IMR-90 (cell line): ENCODE measurements around the gene ADSS1. TPM values are rescaled to one million over a fixed set of nuclear protein-coding genes. Genes with fewer than 3 reads are reported as not detected.
A peak's percentile ranks its signal among the peaks of the same experiment; 100 is the strongest.

ENCODE experiments used
- ATAC-seq: fragments of 200-7000 bp; cut with Tn5 transposase; 2 replicates; pipeline ENCODE4 v1.9.1; 2020; ENCODE audit warnings: low read depth, mild to moderate bottlenecking, moderate library complexity
- BruUV-seq: library from RNA; stranded (reverse); fragments of 400-500 nt; replicated peaks from 2 replicates; lab custom pipeline; 2021; lab: Mats Ljungman, UMichigan
- CTCF ChIA-PET: fragments of 300-600 bp; formaldehyde crosslinking; extraction: SDS; loops from one replicate; lab custom pipeline; 2021; ENCODE audit warnings: antibody characterized with exemption; lab: Yijun Ruan, JAX
- POLR2A ChIA-PET: fragments of 300-600 bp; sonication (Branson Sonifier 250); formaldehyde crosslinking; loops from one replicate; lab custom pipeline; 2022; ENCODE audit warnings: antibody characterized with exemption; ENCODE audit not compliant: unreplicated experiment; lab: Charles Lee
- DNase-seq: peaks from one replicate; pipeline ENCODE4 v3.0.0; 2013
- H2AFZ ChIP-seq: replicated peaks from 2 replicates; pipeline ENCODE3; 2013; ENCODE audit warnings: low read length, mild to moderate bottlenecking; ENCODE audit not compliant: poor library complexity
- H2AK5ac ChIP-seq: 2 replicates; pipeline ENCODE4 v1.6.1; 2013; ENCODE audit warnings: low read depth, low read length, inconsistent platforms
- H2AK9ac ChIP-seq: replicated peaks from 2 replicates; pipeline ENCODE3; 2013; ENCODE audit warnings: mild to moderate bottlenecking, low read depth, low read length, moderate library complexity; ENCODE audit not compliant: poor library complexity
- H2BK120ac ChIP-seq: 2 replicates; pipeline ENCODE4 v1.6.1; 2013; ENCODE audit warnings: low read depth, low read length, inconsistent platforms
- H2BK15ac ChIP-seq: 3 replicates; pipeline ENCODE4 v1.6.1; 2013; ENCODE audit warnings: low read depth, low read length, inconsistent platforms
- H2BK20ac ChIP-seq: 2 replicates; pipeline ENCODE4 v1.6.1; 2013; ENCODE audit warnings: low read depth, mild to moderate bottlenecking, inconsistent platforms, low read length, moderate library complexity
- H2BK5ac ChIP-seq: 2 replicates; pipeline ENCODE4 v1.6.1; 2013; ENCODE audit warnings: mild to moderate bottlenecking, low read depth, low read length, inconsistent platforms; ENCODE audit not compliant: poor library complexity, severe bottlenecking
- H3K14ac ChIP-seq: replicated peaks from 2 replicates; pipeline ENCODE4 v1.6.1; 2013; ENCODE audit warnings: low read depth, low read length, inconsistent platforms
- H3K18ac ChIP-seq: 2 replicates; pipeline ENCODE4 v1.6.1; 2013; ENCODE audit warnings: low read depth, low read length, control low read depth
- H3K23ac ChIP-seq: 2 replicates; pipeline ENCODE4 v1.6.1; 2013; ENCODE audit warnings: low read depth, low read length, inconsistent platforms
- H3K27ac ChIP-seq: 2 replicates; pipeline ENCODE4 v1.5.1; 2013; ENCODE audit warnings: mild to moderate bottlenecking, control low read depth, low read length; ENCODE audit not compliant: insufficient read depth
- H3K27me3 ChIP-seq: 2 replicates; pipeline ENCODE4 v1.6.1; 2013; ENCODE audit warnings: low read length; ENCODE audit not compliant: control insufficient read depth, insufficient read depth
- H3K36me3 ChIP-seq: 2 replicates; pipeline ENCODE4 v1.6.1; 2013; ENCODE audit warnings: low read length, mixed read lengths; ENCODE audit not compliant: control insufficient read depth, insufficient read depth
- H3K4ac ChIP-seq: 2 replicates; pipeline ENCODE4 v1.6.1; 2013; ENCODE audit warnings: low read depth, low read length, inconsistent platforms
- H3K4me1 ChIP-seq: 2 replicates; pipeline ENCODE4 v1.6.1; 2013; ENCODE audit warnings: low read length, mixed read lengths; ENCODE audit not compliant: control insufficient read depth, insufficient read depth
- H3K4me2 ChIP-seq: 2 replicates; pipeline ENCODE4 v1.6.1; 2013; ENCODE audit warnings: low read depth, mild to moderate bottlenecking, control low read depth, low read length, moderate library complexity
- H3K4me3 ChIP-seq: 2 replicates; pipeline ENCODE4 v1.5.1; 2013; ENCODE audit warnings: low read depth, mild to moderate bottlenecking, control low read depth, low read length, moderate library complexity; ENCODE audit not compliant: insufficient read depth
- H3K56ac ChIP-seq: 2 replicates; pipeline ENCODE4 v1.6.1; 2013; ENCODE audit warnings: low read length, inconsistent platforms; ENCODE audit not compliant: insufficient read depth; ENCODE audit errors: extremely low read depth
- H3K79me1 ChIP-seq, 2 experiments: 2 replicates each; pipeline ENCODE4 v1.6.1; 2013; ENCODE audit warnings: low read length in 2 of 2, inconsistent platforms in 1 of 2, low read depth in 1 of 2
- H3K9ac ChIP-seq: 2 replicates; pipeline ENCODE4 v1.6.1; 2013; ENCODE audit warnings: low read depth, low read length, control low read depth
- H3K9me1 ChIP-seq: 2 replicates; pipeline ENCODE4 v1.6.1; 2013; ENCODE audit warnings: low read length, inconsistent platforms; ENCODE audit not compliant: insufficient read depth
- H3K9me3 ChIP-seq: 2 replicates; pipeline ENCODE4 v1.6.1; 2013; ENCODE audit warnings: low read length; ENCODE audit not compliant: control insufficient read depth, insufficient read depth
- H4K20me1 ChIP-seq: 2 replicates; pipeline ENCODE4 v1.6.1; 2013; ENCODE audit warnings: low read length, inconsistent platforms; ENCODE audit not compliant: insufficient read depth
- H4K5ac ChIP-seq: 2 replicates; pipeline ENCODE4 v1.6.1; 2013; ENCODE audit warnings: mild to moderate bottlenecking, low read depth, low read length, control low read depth
- H4K8ac ChIP-seq, 2 experiments: 2 replicates each; pipeline ENCODE4 v1.6.1; 2013; ENCODE audit warnings: low read depth in 2 of 2, low read length in 2 of 2, control low read depth in 1 of 2, inconsistent platforms in 1 of 2
- H4K91ac ChIP-seq: 2 replicates; pipeline ENCODE4 v1.6.1; 2013; ENCODE audit warnings: low read depth, low read length, inconsistent platforms; ENCODE audit not compliant: insufficient read depth
- BHLHE40 ChIP-seq: fragments of 150-350 bp; IDR thresholded peaks from 2 replicates; pipeline ENCODE4 v1.6.1; 2016; ENCODE audit warnings: mild to moderate bottlenecking, low read depth, low read length
- CEBPB ChIP-seq: IDR thresholded peaks from 2 replicates; pipeline ENCODE4 v1.6.1; 2012; ENCODE audit warnings: low read depth, low read length, improper control_type of control experiment
- CHD1 ChIP-seq: IDR thresholded peaks from 2 replicates; pipeline ENCODE4 v1.6.1; 2012; ENCODE audit warnings: low read depth, low read length, improper control_type of control experiment
- ELK1 ChIP-seq: fragments of 150-350 bp; IDR thresholded peaks from 2 replicates; pipeline ENCODE4 v1.6.1; 2016; ENCODE audit warnings: low read depth, mild to moderate bottlenecking, low read length, moderate library complexity, borderline replicate concordance
- FOS ChIP-seq: fragments of 150-350 bp; IDR thresholded peaks from 2 replicates; pipeline ENCODE4 v1.6.1; 2016; ENCODE audit warnings: low read depth, low read length
- MAFK ChIP-seq: IDR thresholded peaks from 2 replicates; pipeline ENCODE4 v1.6.1; 2012; ENCODE audit warnings: low read depth, low read length, improper control_type of control experiment
- MAZ ChIP-seq: IDR thresholded peaks from 2 replicates; pipeline ENCODE4 v1.6.1; 2012; ENCODE audit warnings: low read depth, mild to moderate bottlenecking, low read length, improper control_type of control experiment, moderate library complexity, borderline replicate concordance
- POLR2A ChIP-seq: IDR thresholded peaks from 2 replicates; pipeline ENCODE4 v1.6.1; 2012; ENCODE audit warnings: mild to moderate bottlenecking, low read depth, low read length
- RAD21 ChIP-seq: IDR thresholded peaks from 2 replicates; pipeline ENCODE4 v1.6.1; 2012; ENCODE audit warnings: low read length, improper control_type of control experiment
- RCOR1 ChIP-seq: IDR thresholded peaks from 2 replicates; pipeline ENCODE4 v1.6.1; 2012; ENCODE audit warnings: mild to moderate bottlenecking, low read length, improper control_type of control experiment; ENCODE audit not compliant: insufficient replicate concordance
- RFX5 ChIP-seq: IDR thresholded peaks from 2 replicates; pipeline ENCODE4 v1.8.0; 2012; ENCODE audit warnings: low read depth, mild to moderate bottlenecking, low read length, moderate library complexity
- WGBS, 2 experiments: methylation state at CpG; one replicate each; pipeline versions ENCODE4 v1.1.5 to v1.1.7; 2013; ENCODE audit warnings: missing lambda C conversion rate in 2 of 2; ENCODE audit not compliant: insufficient read length in 1 of 2; ENCODE audit errors: extremely low coverage in 2 of 2; 5-methylcytosine and 5-hydroxymethylcytosine counted together
- dilution Hi-C: fragments of 300-500 bp; cut with HindIII; formaldehyde crosslinking; loops from one replicate; pipeline ENCODE4 v1.14.3; 2018; ENCODE audit warnings: low sequenced_read_pairs; ENCODE audit not compliant: unreplicated experiment
- in situ Hi-C: fragments of 300-500 bp; cut with MboI; formaldehyde crosslinking; loops from 3 replicates; pipeline ENCODE4 v1.14.3; 2019; ENCODE audit warnings: low sequenced_read_pairs, inconsistent platforms, mixed read lengths
- intact Hi-C: fragments of 100-400 bp; cut with micrococcal nuclease; formaldehyde crosslinking; loops from 2 replicates; pipeline ENCODE4 v1.10.0; 2022
- polyA plus RNA-seq, 3 experiments: library from polyadenylated mRNA; depleted of rRNA; stranded (reverse); fragments of >200 nt; gene quantifications; 2 replicates each; pipeline ENCODE4 v1.2.3, GENCODE V29; 2012; ENCODE audit warnings: low replicate concordance in 1 of 3
- total RNA-seq: library from RNA; depleted of rRNA; stranded (reverse); fragments of >200 nt; gene quantifications from 2 replicates; pipeline ENCODE4 v1.2.3, GENCODE V29; 2012
- TF ChIP-seq, protein P1 (sequence below): fragments of 150-350 bp; IDR thresholded peaks from 2 replicates; pipeline ENCODE4 v1.6.1; 2017; ENCODE audit warnings: mild to moderate bottlenecking, antibody characterized with exemption, low read length, low read depth
- TF ChIP-seq, protein P2 (sequence below): conservative IDR thresholded peaks from 2 replicates; pipeline ENCODE4 v1.5.1; 2012; ENCODE audit warnings: mild to moderate bottlenecking, low read depth, low read length, improper control_type of control experiment

ADSS1 gene
- total and polyA plus RNA-seq, 2 of the 4 experiments (the other 2 are of a cell fraction) = 1.8 to 5.2 TPM

DNA sequence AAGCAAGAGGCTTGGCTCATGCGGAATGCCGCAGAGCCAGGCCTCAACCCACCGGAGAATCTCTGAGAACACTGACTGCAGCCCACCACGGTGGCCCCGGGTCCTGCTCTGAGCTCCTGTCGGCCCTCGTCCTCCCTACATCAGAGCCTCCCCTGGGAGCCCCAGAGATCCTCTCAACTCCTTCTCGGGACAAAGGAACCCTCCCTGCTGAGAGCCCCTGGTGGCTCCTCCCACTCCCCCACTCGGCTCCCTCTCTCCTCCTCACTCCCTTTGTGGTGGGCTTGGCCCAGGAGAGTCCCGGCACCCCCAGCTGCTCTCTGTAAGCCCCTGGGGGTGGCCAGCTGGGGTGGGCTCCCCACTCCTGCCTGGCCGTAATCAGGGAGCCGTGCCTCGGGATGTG lies 45.7 kb upstream of the ADSS1 start:
- Histone ChIP-seq H2BK15ac (peak overlapping the region; percentile 82; the same call in 2 of the 3 replicates), H3K9me3 (no peaks in the 10 kb centered on the region), H2BK20ac (peak overlapping the region; percentile 5), H2BK5ac (peak overlapping the region; percentile 67), H3K9me1 (peaks cover 15% of the 10 kb centered on the region), H3K4me2 (peak overlapping the region; percentile 44), H2AFZ (peak overlapping the region; percentile 91), H3K4ac (peak overlapping the region; percentile 98), H3K9ac (peak overlapping the region; percentile 68), H3K18ac (peak overlapping the region; percentile 91), H3K79me1 (peaks cover 3 to 32% of the 10 kb centered on the region in 2 experiments; a peak in 2 of 4 replicates), H3K27ac (peak overlapping the region; percentile 82), H4K91ac (peak overlapping the region; percentile 94), H3K14ac (peak overlapping the region; percentile 59), H4K20me1 (no peaks in the 10 kb centered on the region), H3K36me3 (no peaks in the 10 kb centered on the region), H4K8ac (peak overlapping the region; percentile 86 to 99), H3K56ac (peak overlapping the region; percentile 35), H4K5ac (peak overlapping the region; percentile 95), H3K27me3 (no peaks in the 10 kb centered on the region), H2AK5ac (peak overlapping the region; percentile 92), H2AK9ac (peak overlapping the region; percentile 89), H3K4me3 (peak overlapping the region; percentile 39), H3K23ac (peak overlapping the region; percentile 93; the same call in 1 of the 2 replicates), H2BK120ac (peak overlapping the region; percentile 90), H3K4me1 (peaks cover 43% of the 10 kb centered on the region)
- intact Hi-C loops (no loop called here), in situ Hi-C loops (no loop called here), dilution Hi-C loops (no loop called here)
- peak; percentile 34 for DNase-seq
- TF ChIP-seq POLR2A = no peak
- TF ChIP-seq, protein P1, sequence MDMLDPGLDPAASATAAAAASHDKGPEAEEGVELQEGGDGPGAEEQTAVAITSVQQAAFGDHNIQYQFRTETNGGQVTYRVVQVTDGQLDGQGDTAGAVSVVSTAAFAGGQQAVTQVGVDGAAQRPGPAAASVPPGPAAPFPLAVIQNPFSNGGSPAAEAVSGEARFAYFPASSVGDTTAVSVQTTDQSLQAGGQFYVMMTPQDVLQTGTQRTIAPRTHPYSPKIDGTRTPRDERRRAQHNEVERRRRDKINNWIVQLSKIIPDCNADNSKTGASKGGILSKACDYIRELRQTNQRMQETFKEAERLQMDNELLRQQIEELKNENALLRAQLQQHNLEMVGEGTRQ = no peak
- TF ChIP-seq RCOR1 = no peak
- TF ChIP-seq MAZ = no peak
- no peak for TF ChIP-seq RAD21
- TF ChIP-seq, protein P2, sequence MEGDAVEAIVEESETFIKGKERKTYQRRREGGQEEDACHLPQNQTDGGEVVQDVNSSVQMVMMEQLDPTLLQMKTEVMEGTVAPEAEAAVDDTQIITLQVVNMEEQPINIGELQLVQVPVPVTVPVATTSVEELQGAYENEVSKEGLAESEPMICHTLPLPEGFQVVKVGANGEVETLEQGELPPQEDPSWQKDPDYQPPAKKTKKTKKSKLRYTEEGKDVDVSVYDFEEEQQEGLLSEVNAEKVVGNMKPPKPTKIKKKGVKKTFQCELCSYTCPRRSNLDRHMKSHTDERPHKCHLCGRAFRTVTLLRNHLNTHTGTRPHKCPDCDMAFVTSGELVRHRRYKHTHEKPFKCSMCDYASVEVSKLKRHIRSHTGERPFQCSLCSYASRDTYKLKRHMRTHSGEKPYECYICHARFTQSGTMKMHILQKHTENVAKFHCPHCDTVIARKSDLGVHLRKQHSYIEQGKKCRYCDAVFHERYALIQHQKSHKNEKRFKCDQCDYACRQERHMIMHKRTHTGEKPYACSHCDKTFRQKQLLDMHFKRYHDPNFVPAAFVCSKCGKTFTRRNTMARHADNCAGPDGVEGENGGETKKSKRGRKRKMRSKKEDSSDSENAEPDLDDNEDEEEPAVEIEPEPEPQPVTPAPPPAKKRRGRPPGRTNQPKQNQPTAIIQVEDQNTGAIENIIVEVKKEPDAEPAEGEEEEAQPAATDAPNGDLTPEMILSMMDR = no peak
- no peak for TF ChIP-seq CEBPB
- TF ChIP-seq ELK1 = no peak
- no peak for TF ChIP-seq BHLHE40
- TF ChIP-seq CHD1 = no peak
- no peak for TF ChIP-seq FOS
- no peak for TF ChIP-seq MAFK
- TF ChIP-seq RFX5 = no peak
- ATAC-seq = peak; percentile 2; the same call in 1 of the 2 replicates
- 19% methylated on average over 7 of the region's 13 CpGs; no CpG with 5 or more reads in 1 of the 2 experiments for WGBS, 2 experiments
- ChIA-PET POLR2A (no interaction called here), CTCF (interaction anchor here (0.9 kb wide), 1 partner anchor 601 kb away, joined by 3 read pairs; no protein-coding TSS in a partner anchor)
- no TSS peak for BruUV-seq
